GM12878 (cell line): ENCODE measurements around the gene SLC25A42.

Experiments used
- HDAC2 ChIP-seq: fragments of 200-600 bp; sonication (generic); IDR thresholded peaks from 2 replicates; pipeline ENCODE4 v1.6.1; 2017
- KAT2A ChIP-seq: conservative IDR thresholded peaks from 2 replicates; pipeline ENCODE4 v1.6.1; 2011; ENCODE audit warnings: low read depth, low read length; ENCODE audit not compliant: control insufficient read depth
- PML ChIP-seq: IDR thresholded peaks from 2 replicates; pipeline ENCODE4 v1.6.1; 2012; ENCODE audit warnings: low read length, inconsistent platforms
- TF ChIP-seq, protein P1 (sequence below): IDR thresholded peaks from 2 replicates; pipeline ENCODE4 v1.6.1; 2012; ENCODE audit warnings: low read depth, low read length, improper control_type of control experiment

GRCh38 chr19:19094513-19094912, 30.7 kb downstream of the SLC25A42 start:
- TF ChIP-seq, protein P1, sequence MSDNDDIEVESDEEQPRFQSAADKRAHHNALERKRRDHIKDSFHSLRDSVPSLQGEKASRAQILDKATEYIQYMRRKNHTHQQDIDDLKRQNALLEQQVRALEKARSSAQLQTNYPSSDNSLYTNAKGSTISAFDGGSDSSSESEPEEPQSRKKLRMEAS, result no peak
- TF ChIP-seq PML, result no peak
- TF ChIP-seq KAT2A, result no peak
- no peak for TF ChIP-seq HDAC2
